MM.1S (cell line): ENCODE results near the gene RAPGEF2.
A peak's percentile ranks its signal among the peaks of the same experiment; 100 is the strongest.

Experiments
- DNase-seq: peaks from one replicate; pipeline ENCODE4 v3.0.0-alpha.2; 2015
- H2AFZ ChIP-seq: fragments of 300-600 bp; sonication (generic); 2 replicates; pipeline ENCODE4 v1.6.0; 2016; ENCODE audit warnings: antibody characterized with exemption, low read length
- H3F3A ChIP-seq: fragments of 300-600 bp; sonication (generic); 2 replicates; pipeline ENCODE4 v1.6.1; 2016; ENCODE audit warnings: mild to moderate bottlenecking, antibody characterized with exemption, low read length, moderate library complexity, mixed read lengths; ENCODE audit not compliant: insufficient read depth
- H3K27ac ChIP-seq: fragments of 300-600 bp; sonication (generic); 2 replicates; pipeline ENCODE4 v1.5.1; 2016; ENCODE audit warnings: mild to moderate bottlenecking, low read length
- H3K27me3 ChIP-seq: fragments of 300-600 bp; sonication (generic); replicated peaks from 2 replicates; pipeline ENCODE4 v1.6.0; 2016; ENCODE audit warnings: low read length; ENCODE audit not compliant: insufficient read depth
- H3K36me3 ChIP-seq: fragments of 300-600 bp; sonication (generic); replicated peaks from 2 replicates; pipeline ENCODE4 v1.6.1; 2016; ENCODE audit warnings: mild to moderate bottlenecking, low read length, mixed read lengths; ENCODE audit not compliant: insufficient read depth
- H3K4me1 ChIP-seq: fragments of 300-600 bp; sonication (generic); 2 replicates; pipeline ENCODE4 v1.6.1; 2016; ENCODE audit warnings: low read length, mixed read lengths
- H3K4me2 ChIP-seq: fragments of 300-600 bp; sonication (generic); 2 replicates; pipeline ENCODE4 v1.6.0; 2016; ENCODE audit warnings: low read depth, low read length
- H3K4me3 ChIP-seq: fragments of 300-600 bp; sonication (generic); 2 replicates; pipeline ENCODE4 v1.5.1; 2016; ENCODE audit warnings: low read length, mixed read lengths
- H3K79me2 ChIP-seq: fragments of 300-600 bp; sonication (generic); 2 replicates; pipeline ENCODE4 v1.6.1; 2016; ENCODE audit warnings: mixed run types, low read length, mixed read lengths
- H3K9ac ChIP-seq: fragments of 300-600 bp; sonication (generic); 2 replicates; pipeline ENCODE4 v1.6.1; 2016; ENCODE audit warnings: low read length, mixed read lengths
- H3K9me2 ChIP-seq: fragments of 300-600 bp; sonication (generic); replicated peaks from 2 replicates; pipeline ENCODE4 v1.6.1; 2016; ENCODE audit warnings: mild to moderate bottlenecking, low read length, mixed read lengths; ENCODE audit not compliant: insufficient read depth
- H3K9me3 ChIP-seq: fragments of 300-600 bp; sonication (generic); replicated peaks from 2 replicates; pipeline ENCODE4 v1.6.1; 2016; ENCODE audit warnings: mild to moderate bottlenecking, low read length, mixed read lengths; ENCODE audit not compliant: insufficient read depth
- H4K20me1 ChIP-seq: fragments of 300-600 bp; sonication (generic); 2 replicates; pipeline ENCODE4 v1.6.1; 2016; ENCODE audit warnings: mild to moderate bottlenecking, low read length, moderate library complexity, mixed read lengths; ENCODE audit not compliant: insufficient read depth
- EZH2 ChIP-seq: fragments of 300-600 bp; sonication (generic); optimal IDR thresholded peaks from 2 replicates; pipeline ENCODE3; 2017; ENCODE audit warnings: low read depth, mild to moderate bottlenecking, antibody characterized with exemption, low read length, mixed read lengths
- EZH2phosphoT487 ChIP-seq: fragments of 300-600 bp; sonication (generic); IDR thresholded peaks from 2 replicates; pipeline ENCODE4 v1.6.1; 2018; ENCODE audit warnings: antibody characterized with exemption, low read length
- TF ChIP-seq, protein P1 (sequence below): fragments of 300-600 bp; sonication (generic); IDR thresholded peaks from 2 replicates; pipeline ENCODE4 v1.5.1; 2016; ENCODE audit warnings: antibody characterized with exemption, low read length, mixed read lengths

Gene RAPGEF2

GRCh38 chr4:159101988-159102621 lies 774 bp upstream of the RAPGEF2 start:
- H3K9me3 ChIP-seq, result no peaks in the 10 kb centered on the region
- peaks cover 7% of the 10 kb centered on the region; the same call in 1 of the 2 replicates for H3F3A ChIP-seq
- no peak overlapping the region for H3K27ac ChIP-seq
- no peaks in the 10 kb centered on the region for H4K20me1 ChIP-seq
- peak overlapping the region; percentile 73 for H3K9ac ChIP-seq
- TF ChIP-seq, protein P1, sequence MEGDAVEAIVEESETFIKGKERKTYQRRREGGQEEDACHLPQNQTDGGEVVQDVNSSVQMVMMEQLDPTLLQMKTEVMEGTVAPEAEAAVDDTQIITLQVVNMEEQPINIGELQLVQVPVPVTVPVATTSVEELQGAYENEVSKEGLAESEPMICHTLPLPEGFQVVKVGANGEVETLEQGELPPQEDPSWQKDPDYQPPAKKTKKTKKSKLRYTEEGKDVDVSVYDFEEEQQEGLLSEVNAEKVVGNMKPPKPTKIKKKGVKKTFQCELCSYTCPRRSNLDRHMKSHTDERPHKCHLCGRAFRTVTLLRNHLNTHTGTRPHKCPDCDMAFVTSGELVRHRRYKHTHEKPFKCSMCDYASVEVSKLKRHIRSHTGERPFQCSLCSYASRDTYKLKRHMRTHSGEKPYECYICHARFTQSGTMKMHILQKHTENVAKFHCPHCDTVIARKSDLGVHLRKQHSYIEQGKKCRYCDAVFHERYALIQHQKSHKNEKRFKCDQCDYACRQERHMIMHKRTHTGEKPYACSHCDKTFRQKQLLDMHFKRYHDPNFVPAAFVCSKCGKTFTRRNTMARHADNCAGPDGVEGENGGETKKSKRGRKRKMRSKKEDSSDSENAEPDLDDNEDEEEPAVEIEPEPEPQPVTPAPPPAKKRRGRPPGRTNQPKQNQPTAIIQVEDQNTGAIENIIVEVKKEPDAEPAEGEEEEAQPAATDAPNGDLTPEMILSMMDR, result no peak
- TF ChIP-seq EZH2phosphoT487 (no peak), EZH2 (no peak)
- peak overlapping the region; percentile 93 for H2AFZ ChIP-seq
- H3K4me2 ChIP-seq, result peak overlapping the region; percentile 99
- peaks cover 30% of the 10 kb centered on the region for H3K79me2 ChIP-seq
- H3K27me3 ChIP-seq, result peaks cover 17% of the 10 kb centered on the region; the same call in 1 of the 2 replicates
- peak overlapping the region; percentile 73 for H3K4me3 ChIP-seq
- H3K36me3 ChIP-seq, result no peaks in the 10 kb centered on the region
- no peak for DNase-seq
- peaks cover 9% of the 10 kb centered on the region; the same call in 1 of the 2 replicates for H3K4me1 ChIP-seq
- no peaks in the 10 kb centered on the region for H3K9me2 ChIP-seq

- Histone ChIP-seq H2AFZ (peak overlapping the region; percentile 70), H3K27ac (peak overlapping the region; percentile 87)
These were observed 608 bp downstream of the RAPGEF2 start for GRCh38 chr4:159103384-159103990.

DNA sequence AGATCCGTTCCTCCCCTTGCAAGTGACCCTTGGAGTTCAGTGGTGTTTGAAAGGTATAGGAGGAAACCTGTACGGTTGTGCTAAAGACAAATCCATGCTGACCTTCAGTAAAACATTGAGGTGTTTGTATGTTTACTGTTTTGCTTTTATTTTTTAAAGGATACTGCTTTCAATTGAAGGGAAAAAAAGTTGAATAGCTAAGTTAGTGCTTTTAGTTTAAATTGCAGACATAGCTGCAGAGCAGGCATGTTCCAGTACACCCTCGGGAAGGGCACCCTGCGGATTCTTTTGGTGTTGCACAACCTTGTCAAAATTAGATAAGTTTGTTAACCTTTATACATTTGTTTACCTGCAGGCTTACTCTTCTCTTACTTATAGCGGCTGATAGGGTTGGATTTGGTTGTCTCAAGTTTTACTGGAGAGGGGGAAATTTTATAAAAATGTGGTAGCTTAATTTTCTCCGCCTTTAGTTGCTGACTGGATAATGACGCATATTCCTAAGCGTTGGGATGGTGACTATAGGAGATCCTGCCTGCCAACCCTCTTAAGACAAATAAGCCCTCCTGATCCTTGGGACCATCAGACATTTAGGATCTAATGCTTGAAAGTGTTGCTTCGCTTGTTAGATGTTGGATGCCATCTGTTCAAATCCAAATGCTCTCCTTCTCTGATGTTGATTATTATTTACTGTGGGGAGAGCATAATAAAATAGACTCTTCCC lies 2.0 kb downstream of the RAPGEF2 start:
- peak overlapping the region; percentile 70; the same call in 1 of the 2 replicates for H3K9ac ChIP-seq
- no peaks in the 10 kb centered on the region for H3K9me2 ChIP-seq
- no peaks in the 10 kb centered on the region for H4K20me1 ChIP-seq
- no peak overlapping the region for H3K27ac ChIP-seq
- 0 out of 2 replicates have a peak overlapping the region, but pooled peaks have one; percentile 56 for H2AFZ ChIP-seq
- no peaks in the 10 kb centered on the region for H3K36me3 ChIP-seq
- peak overlapping the region; percentile 79 for H3K4me3 ChIP-seq
- DNase-seq, result no peak
- H3K4me1 ChIP-seq, result peaks cover 9% of the 10 kb centered on the region; the same call in 1 of the 2 replicates
- H3F3A ChIP-seq, result peaks cover 7% of the 10 kb centered on the region; the same call in 1 of the 2 replicates
- H3K27me3 ChIP-seq, result peaks cover 17% of the 10 kb centered on the region; the same call in 1 of the 2 replicates
- H3K4me2 ChIP-seq, result peak overlapping the region; percentile 76
- no peaks in the 10 kb centered on the region for H3K9me3 ChIP-seq
- H3K79me2 ChIP-seq, result peaks cover 57% of the 10 kb centered on the region
- no peak for TF ChIP-seq EZH2phosphoT487
- TF ChIP-seq EZH2, result no peak
- TF ChIP-seq, protein P1, result no peak

More at GRCh38 chr4:159103384-159103990, 608 bp downstream of the RAPGEF2 start:
- Histone ChIP-seq H3K36me3 (no peaks in the 10 kb centered on the region), H3K27me3 (peaks cover 17% of the 10 kb centered on the region; the same call in 1 of the 2 replicates), H3K4me1 (peaks cover 9% of the 10 kb centered on the region; the same call in 1 of the 2 replicates), H3K4me3 (peak overlapping the region; percentile 91), H3K4me2 (peak overlapping the region; percentile 55; the same call in 1 of the 2 replicates), H3F3A (peaks cover 7% of the 10 kb centered on the region; the same call in 1 of the 2 replicates), H3K9ac (peak overlapping the region; percentile 92), H3K9me3 (no peaks in the 10 kb centered on the region), H3K79me2 (peaks cover 43% of the 10 kb centered on the region), H4K20me1 (no peaks in the 10 kb centered on the region), H3K9me2 (no peaks in the 10 kb centered on the region)
- TF ChIP-seq EZH2, result no peak
- TF ChIP-seq EZH2phosphoT487, result no peak
- TF ChIP-seq, protein P1, result no peak
- peak; percentile 55 for DNase-seq
